HEK293 (cell line): ENCODE results near the gene MS4A1.

Experiments used
- CTCF ChIA-PET: fragments of 350-600 bp; formaldehyde crosslinking; extraction: SDS; loops from one replicate; lab custom pipeline; 2021; ENCODE audit warnings: antibody characterized with exemption; lab: Yijun Ruan, JAX
- POLR2A ChIA-PET: fragments of 300-600 bp; formaldehyde crosslinking; extraction: SDS; loops from one replicate; lab custom pipeline; 2020; ENCODE audit warnings: antibody characterized with exemption, inconsistent platforms; lab: Yijun Ruan, JAX
- H3K27ac ChIP-seq: fragments of 200-500 bp; sonication (Bioruptor generic); 2 replicates; pipeline ENCODE4 v1.5.1; 2014; ENCODE audit warnings: low read depth, low read length, control low read depth, inconsistent platforms; ENCODE audit errors: extremely low read depth
- H3K36me3 ChIP-seq, 2 experiments: fragments of 200-500 bp in 1 of 2; sonication (Bioruptor generic) in 1 of 2; 1 replicate in 1 of 2; 2 replicates in 1 of 2; pipeline ENCODE4 v1.5.1; 2014 to 2017; ENCODE audit warnings: inconsistent platforms in 2 of 2, low read length in 2 of 2; ENCODE audit not compliant: control insufficient read depth in 2 of 2, insufficient read depth in 1 of 2
- H3K4me1 ChIP-seq: fragments of 200-500 bp; sonication (Bioruptor generic); 2 replicates; pipeline ENCODE4 v1.5.1; 2014; ENCODE audit warnings: mild to moderate bottlenecking, low read length, inconsistent platforms; ENCODE audit not compliant: control insufficient read depth, insufficient read depth
- H3K4me3 ChIP-seq: 2 replicates; pipeline ENCODE4 v1.5.1; 2011; ENCODE audit warnings: low read depth, mild to moderate bottlenecking, control low read depth, low read length, moderate library complexity
- H3K9me3 ChIP-seq: fragments of 200-500 bp; sonication (Bioruptor generic); 2 replicates; pipeline ENCODE4 v1.5.1; 2014; ENCODE audit warnings: low read depth, low read length, inconsistent platforms; ENCODE audit not compliant: control insufficient read depth, insufficient read depth
- REPIN1 ChIP-seq: fragments of 450-650 bp; formaldehyde crosslinking; IDR thresholded peaks from 2 replicates; pipeline ENCODE4 v1.5.1; 2017; ENCODE audit warnings: missing biosample characterization, missing genetic modification characterization, low read depth
- SCRT2 ChIP-seq: fragments of 450-650 bp; formaldehyde crosslinking; IDR thresholded peaks from 2 replicates; pipeline ENCODE4 v1.5.1; 2016; ENCODE audit warnings: missing biosample characterization, missing genetic modification characterization
- SP2 ChIP-seq: fragments of 450-650 bp; formaldehyde crosslinking; IDR thresholded peaks from 2 replicates; pipeline ENCODE4 v1.5.1; 2016; ENCODE audit warnings: missing biosample characterization, missing genetic modification characterization
- SP3 ChIP-seq: fragments of 450-650 bp; formaldehyde crosslinking; IDR thresholded peaks from 2 replicates; pipeline ENCODE4 v1.5.1; 2016; ENCODE audit warnings: missing biosample characterization, missing genetic modification characterization
- WT1 ChIP-seq: fragments of 450-650 bp; formaldehyde crosslinking; IDR thresholded peaks from 2 replicates; pipeline ENCODE4 v1.5.1; 2016; ENCODE audit warnings: missing biosample characterization, missing genetic modification characterization
- ZFP37 ChIP-seq: fragments of 450-650 bp; formaldehyde crosslinking; IDR thresholded peaks from 2 replicates; pipeline ENCODE4 v1.5.1; 2016; ENCODE audit warnings: missing biosample characterization, missing genetic modification characterization
- ZIC2 ChIP-seq: fragments of 450-650 bp; formaldehyde crosslinking; IDR thresholded peaks from 2 replicates; pipeline ENCODE4 v1.5.1; 2016; ENCODE audit warnings: missing biosample characterization, missing genetic modification characterization
- ZNF266 ChIP-seq: fragments of 450-650 bp; formaldehyde crosslinking; IDR thresholded peaks from 2 replicates; pipeline ENCODE4 v1.5.1; 2016; ENCODE audit warnings: missing biosample characterization, missing genetic modification characterization, low read depth
- ZNF335 ChIP-seq: fragments of 450-650 bp; formaldehyde crosslinking; conservative IDR thresholded peaks from 2 replicates; pipeline ENCODE4 v1.5.1; 2016; ENCODE audit warnings: missing biosample characterization, missing genetic modification characterization
- ZNF366 ChIP-seq: fragments of 450-650 bp; formaldehyde crosslinking; conservative IDR thresholded peaks from 2 replicates; pipeline ENCODE4 v1.5.1; 2016; ENCODE audit warnings: missing biosample characterization, missing genetic modification characterization
- ZNF626 ChIP-seq: fragments of 450-650 bp; sonication (Bioruptor Pico); formaldehyde crosslinking; IDR thresholded peaks from 2 replicates; pipeline ENCODE4 v1.5.1; 2018; ENCODE audit warnings: missing biosample characterization, missing genetic modification characterization, inconsistent platforms
- ZNF776 ChIP-seq: fragments of 450-650 bp; formaldehyde crosslinking; IDR thresholded peaks from 2 replicates; pipeline ENCODE4 v1.5.0; 2017; ENCODE audit warnings: missing biosample characterization, missing genetic modification characterization, borderline replicate concordance
- ZNF837 ChIP-seq: fragments of 450-650 bp; formaldehyde crosslinking; IDR thresholded peaks from 2 replicates; pipeline ENCODE4 v1.5.1; 2016; ENCODE audit warnings: missing biosample characterization, missing genetic modification characterization
- ZSCAN16 ChIP-seq: fragments of 450-650 bp; formaldehyde crosslinking; IDR thresholded peaks from 2 replicates; pipeline ENCODE4 v1.5.1; 2016; ENCODE audit warnings: missing biosample characterization, missing genetic modification characterization
- TF ChIP-seq, protein P1 (sequence below): fragments of 450-650 bp; formaldehyde crosslinking; IDR thresholded peaks from 2 replicates; pipeline ENCODE4 v1.5.1; 2016; ENCODE audit warnings: missing biosample characterization, missing genetic modification characterization
- TF ChIP-seq, protein P2 (sequence below): fragments of 450-650 bp; formaldehyde crosslinking; IDR thresholded peaks from 2 replicates; pipeline ENCODE4 v1.5.1; 2016; ENCODE audit warnings: missing biosample characterization, missing genetic modification characterization, borderline replicate concordance
- TF ChIP-seq, protein P3 (sequence below): fragments of 450-650 bp; formaldehyde crosslinking; IDR thresholded peaks from 2 replicates; pipeline ENCODE4 v1.5.1; 2017; ENCODE audit warnings: missing biosample characterization, missing genetic modification characterization
- TF ChIP-seq, protein P4 (sequence below): fragments of 450-650 bp; formaldehyde crosslinking; IDR thresholded peaks from 2 replicates; pipeline ENCODE4 v1.5.1; 2017; ENCODE audit warnings: missing biosample characterization, missing genetic modification characterization
- TF ChIP-seq, protein P5 (sequence below): fragments of 450-650 bp; formaldehyde crosslinking; conservative IDR thresholded peaks from 2 replicates; pipeline ENCODE4 v1.5.1; 2016; ENCODE audit warnings: low read depth, missing biosample characterization, missing genetic modification characterization
- TF ChIP-seq, protein P6 (sequence below): IDR thresholded peaks from 2 replicates; pipeline ENCODE4 v1.6.1; 2011; ENCODE audit warnings: mild to moderate bottlenecking, low read depth, low read length, borderline replicate concordance

The MS4A1 gene

DNA sequence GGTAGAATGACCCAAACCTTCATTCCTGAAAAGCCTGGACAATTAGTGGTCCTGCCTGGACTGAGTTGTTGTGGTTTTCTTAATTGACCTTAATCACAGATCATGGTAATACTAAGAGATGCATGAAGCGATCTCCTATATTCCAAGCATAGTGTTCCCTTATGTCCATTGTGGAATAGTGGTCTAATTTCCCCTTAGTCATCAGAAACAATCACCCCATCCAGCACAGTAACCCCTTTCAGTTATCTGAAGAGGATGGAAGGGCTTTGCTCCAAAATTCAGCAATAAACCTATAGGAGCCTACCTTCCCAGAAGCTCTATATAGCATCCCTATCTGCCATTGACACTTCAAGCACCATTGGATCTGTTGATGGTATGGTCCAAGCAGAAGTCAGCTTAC, 33.0 kb upstream of the MS4A1 start:
- Histone ChIP-seq H3K4me3 (no peak overlapping the region), H3K9me3 (no peaks in the 10 kb centered on the region), H3K4me1 (no peaks in the 10 kb centered on the region), H3K27ac (no peak overlapping the region)
- POLR2A ChIA-PET, result no interaction called here
- TF ChIP-seq ZNF626, result no peak
- TF ChIP-seq, protein P1, sequence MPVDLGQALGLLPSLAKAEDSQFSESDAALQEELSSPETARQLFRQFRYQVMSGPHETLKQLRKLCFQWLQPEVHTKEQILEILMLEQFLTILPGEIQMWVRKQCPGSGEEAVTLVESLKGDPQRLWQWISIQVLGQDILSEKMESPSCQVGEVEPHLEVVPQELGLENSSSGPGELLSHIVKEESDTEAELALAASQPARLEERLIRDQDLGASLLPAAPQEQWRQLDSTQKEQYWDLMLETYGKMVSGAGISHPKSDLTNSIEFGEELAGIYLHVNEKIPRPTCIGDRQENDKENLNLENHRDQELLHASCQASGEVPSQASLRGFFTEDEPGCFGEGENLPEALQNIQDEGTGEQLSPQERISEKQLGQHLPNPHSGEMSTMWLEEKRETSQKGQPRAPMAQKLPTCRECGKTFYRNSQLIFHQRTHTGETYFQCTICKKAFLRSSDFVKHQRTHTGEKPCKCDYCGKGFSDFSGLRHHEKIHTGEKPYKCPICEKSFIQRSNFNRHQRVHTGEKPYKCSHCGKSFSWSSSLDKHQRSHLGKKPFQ (tag by site-specific recombination), result no peak
- no peak for TF ChIP-seq SCRT2
- no peak for TF ChIP-seq ZNF776 (tag by site-specific recombination)
- TF ChIP-seq SP2 (tag by site-specific recombination), result no peak
- TF ChIP-seq, protein P2, sequence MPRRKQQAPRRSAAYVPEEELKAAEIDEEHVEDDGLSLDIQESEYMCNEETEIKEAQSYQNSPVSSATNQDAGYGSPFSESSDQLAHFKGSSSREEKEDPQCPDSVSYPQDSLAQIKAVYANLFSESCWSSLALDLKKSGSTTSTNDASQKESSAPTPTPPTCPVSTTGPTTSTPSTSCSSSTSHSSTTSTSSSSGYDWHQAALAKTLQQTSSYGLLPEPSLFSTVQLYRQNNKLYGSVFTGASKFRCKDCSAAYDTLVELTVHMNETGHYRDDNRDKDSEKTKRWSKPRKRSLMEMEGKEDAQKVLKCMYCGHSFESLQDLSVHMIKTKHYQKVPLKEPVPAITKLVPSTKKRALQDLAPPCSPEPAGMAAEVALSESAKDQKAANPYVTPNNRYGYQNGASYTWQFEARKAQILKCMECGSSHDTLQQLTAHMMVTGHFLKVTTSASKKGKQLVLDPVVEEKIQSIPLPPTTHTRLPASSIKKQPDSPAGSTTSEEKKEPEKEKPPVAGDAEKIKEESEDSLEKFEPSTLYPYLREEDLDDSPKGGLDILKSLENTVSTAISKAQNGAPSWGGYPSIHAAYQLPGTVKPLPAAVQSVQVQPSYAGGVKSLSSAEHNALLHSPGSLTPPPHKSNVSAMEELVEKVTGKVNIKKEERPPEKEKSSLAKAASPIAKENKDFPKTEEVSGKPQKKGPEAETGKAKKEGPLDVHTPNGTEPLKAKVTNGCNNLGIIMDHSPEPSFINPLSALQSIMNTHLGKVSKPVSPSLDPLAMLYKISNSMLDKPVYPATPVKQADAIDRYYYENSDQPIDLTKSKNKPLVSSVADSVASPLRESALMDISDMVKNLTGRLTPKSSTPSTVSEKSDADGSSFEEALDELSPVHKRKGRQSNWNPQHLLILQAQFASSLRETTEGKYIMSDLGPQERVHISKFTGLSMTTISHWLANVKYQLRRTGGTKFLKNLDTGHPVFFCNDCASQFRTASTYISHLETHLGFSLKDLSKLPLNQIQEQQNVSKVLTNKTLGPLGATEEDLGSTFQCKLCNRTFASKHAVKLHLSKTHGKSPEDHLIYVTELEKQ, result no peak
- TF ChIP-seq, protein P3, sequence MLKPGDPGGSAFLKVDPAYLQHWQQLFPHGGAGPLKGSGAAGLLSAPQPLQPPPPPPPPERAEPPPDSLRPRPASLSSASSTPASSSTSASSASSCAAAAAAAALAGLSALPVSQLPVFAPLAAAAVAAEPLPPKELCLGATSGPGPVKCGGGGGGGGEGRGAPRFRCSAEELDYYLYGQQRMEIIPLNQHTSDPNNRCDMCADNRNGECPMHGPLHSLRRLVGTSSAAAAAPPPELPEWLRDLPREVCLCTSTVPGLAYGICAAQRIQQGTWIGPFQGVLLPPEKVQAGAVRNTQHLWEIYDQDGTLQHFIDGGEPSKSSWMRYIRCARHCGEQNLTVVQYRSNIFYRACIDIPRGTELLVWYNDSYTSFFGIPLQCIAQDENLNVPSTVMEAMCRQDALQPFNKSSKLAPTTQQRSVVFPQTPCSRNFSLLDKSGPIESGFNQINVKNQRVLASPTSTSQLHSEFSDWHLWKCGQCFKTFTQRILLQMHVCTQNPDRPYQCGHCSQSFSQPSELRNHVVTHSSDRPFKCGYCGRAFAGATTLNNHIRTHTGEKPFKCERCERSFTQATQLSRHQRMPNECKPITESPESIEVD (tag by site-specific recombination), result no peak
- TF ChIP-seq, protein P4, sequence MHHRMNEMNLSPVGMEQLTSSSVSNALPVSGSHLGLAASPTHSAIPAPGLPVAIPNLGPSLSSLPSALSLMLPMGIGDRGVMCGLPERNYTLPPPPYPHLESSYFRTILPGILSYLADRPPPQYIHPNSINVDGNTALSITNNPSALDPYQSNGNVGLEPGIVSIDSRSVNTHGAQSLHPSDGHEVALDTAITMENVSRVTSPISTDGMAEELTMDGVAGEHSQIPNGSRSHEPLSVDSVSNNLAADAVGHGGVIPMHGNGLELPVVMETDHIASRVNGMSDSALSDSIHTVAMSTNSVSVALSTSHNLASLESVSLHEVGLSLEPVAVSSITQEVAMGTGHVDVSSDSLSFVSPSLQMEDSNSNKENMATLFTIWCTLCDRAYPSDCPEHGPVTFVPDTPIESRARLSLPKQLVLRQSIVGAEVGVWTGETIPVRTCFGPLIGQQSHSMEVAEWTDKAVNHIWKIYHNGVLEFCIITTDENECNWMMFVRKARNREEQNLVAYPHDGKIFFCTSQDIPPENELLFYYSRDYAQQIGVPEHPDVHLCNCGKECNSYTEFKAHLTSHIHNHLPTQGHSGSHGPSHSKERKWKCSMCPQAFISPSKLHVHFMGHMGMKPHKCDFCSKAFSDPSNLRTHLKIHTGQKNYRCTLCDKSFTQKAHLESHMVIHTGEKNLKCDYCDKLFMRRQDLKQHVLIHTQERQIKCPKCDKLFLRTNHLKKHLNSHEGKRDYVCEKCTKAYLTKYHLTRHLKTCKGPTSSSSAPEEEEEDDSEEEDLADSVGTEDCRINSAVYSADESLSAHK (tag by site-specific recombination), result no peak
- no peak for TF ChIP-seq ZSCAN16 (tag by site-specific recombination)
- TF ChIP-seq ZNF266 (tag by site-specific recombination), result no peak
- TF ChIP-seq WT1 (tag by site-specific recombination), result no peak
- no peak for TF ChIP-seq ZNF837 (tag by site-specific recombination)
- TF ChIP-seq, protein P5, sequence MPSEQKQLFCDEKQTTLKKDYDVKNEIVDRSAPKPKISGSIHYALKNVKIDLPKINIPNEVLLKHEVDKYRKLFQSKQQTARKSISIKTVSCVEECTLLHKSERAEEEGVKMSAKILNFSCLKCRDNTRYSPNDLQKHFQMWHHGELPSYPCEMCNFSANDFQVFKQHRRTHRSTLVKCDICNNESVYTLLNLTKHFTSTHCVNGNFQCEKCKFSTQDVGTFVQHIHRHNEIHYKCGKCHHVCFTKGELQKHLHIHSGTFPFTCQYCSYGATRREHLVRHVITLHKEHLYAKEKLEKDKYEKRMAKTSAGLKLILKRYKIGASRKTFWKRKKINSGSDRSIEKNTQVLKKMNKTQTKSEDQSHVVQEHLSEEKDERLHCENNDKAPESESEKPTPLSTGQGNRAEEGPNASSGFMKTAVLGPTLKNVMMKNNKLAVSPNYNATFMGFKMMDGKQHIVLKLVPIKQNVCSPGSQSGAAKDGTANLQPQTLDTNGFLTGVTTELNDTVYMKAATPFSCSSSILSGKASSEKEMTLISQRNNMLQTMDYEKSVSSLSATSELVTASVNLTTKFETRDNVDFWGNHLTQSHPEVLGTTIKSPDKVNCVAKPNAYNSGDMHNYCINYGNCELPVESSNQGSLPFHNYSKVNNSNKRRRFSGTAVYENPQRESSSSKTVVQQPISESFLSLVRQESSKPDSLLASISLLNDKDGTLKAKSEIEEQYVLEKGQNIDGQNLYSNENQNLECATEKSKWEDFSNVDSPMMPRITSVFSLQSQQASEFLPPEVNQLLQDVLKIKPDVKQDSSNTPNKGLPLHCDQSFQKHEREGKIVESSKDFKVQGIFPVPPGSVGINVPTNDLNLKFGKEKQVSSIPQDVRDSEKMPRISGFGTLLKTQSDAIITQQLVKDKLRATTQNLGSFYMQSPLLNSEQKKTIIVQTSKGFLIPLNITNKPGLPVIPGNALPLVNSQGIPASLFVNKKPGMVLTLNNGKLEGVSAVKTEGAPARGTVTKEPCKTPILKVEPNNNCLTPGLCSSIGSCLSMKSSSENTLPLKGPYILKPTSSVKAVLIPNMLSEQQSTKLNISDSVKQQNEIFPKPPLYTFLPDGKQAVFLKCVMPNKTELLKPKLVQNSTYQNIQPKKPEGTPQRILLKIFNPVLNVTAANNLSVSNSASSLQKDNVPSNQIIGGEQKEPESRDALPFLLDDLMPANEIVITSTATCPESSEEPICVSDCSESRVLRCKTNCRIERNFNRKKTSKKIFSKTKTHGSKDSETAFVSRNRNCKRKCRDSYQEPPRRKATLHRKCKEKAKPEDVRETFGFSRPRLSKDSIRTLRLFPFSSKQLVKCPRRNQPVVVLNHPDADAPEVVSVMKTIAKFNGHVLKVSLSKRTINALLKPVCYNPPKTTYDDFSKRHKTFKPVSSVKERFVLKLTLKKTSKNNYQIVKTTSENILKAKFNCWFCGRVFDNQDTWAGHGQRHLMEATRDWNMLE (tag by site-specific recombination), result no peak
- no peak for TF ChIP-seq ZIC2 (tag by site-specific recombination)
- TF ChIP-seq ZNF366 (tag by site-specific recombination), result no peak
- no peak for TF ChIP-seq ZNF335
- no peak for TF ChIP-seq SP3 (tag by site-specific recombination)
- no peak for TF ChIP-seq REPIN1
- TF ChIP-seq, protein P6, sequence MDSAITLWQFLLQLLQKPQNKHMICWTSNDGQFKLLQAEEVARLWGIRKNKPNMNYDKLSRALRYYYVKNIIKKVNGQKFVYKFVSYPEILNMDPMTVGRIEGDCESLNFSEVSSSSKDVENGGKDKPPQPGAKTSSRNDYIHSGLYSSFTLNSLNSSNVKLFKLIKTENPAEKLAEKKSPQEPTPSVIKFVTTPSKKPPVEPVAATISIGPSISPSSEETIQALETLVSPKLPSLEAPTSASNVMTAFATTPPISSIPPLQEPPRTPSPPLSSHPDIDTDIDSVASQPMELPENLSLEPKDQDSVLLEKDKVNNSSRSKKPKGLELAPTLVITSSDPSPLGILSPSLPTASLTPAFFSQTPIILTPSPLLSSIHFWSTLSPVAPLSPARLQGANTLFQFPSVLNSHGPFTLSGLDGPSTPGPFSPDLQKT, result no peak
- TF ChIP-seq ZFP37, result no peak
- TF ChIP-seq, all 188 proteins: peak for 0
- no peaks in the 10 kb centered on the region for H3K36me3 ChIP-seq
- CTCF ChIA-PET, result interaction anchor here (0.7 kb wide), 1 partner anchor 104 kb away, joined by 4 read pairs; no protein-coding TSS in a partner anchor
